ENCODE results near the gene FILIP1L. TPM values are rescaled to one million over a fixed set of nuclear protein-coding genes. Genes with fewer than 3 reads are reported as not detected.
"Not testable (repeated sequence)": the region's sequence is repeated elsewhere in the genome, so short reads cannot be mapped to it uniquely, and the experiment has no call there.

The FILIP1L gene
- polyA plus RNA-seq, 4 donors, result 17.6 to 24.4 (median 22.2) TPM

GRCh38 chr3:100076731-100077529, 37.4 kb downstream of the FILIP1L start:
- DNase-seq (ENCODE audit: low read depth in 4 of 4, low spot score in 3 of 4), result no peak

GRCh38 chr3:100075851-100076730, 38.2 kb downstream of the FILIP1L start:
- DNase-seq (ENCODE audit: low read depth in 4 of 4, low spot score in 3 of 4), result no peak

GRCh38 chr3:100075196-100075595, 39.1 kb downstream of the FILIP1L start:
- no peak for DNase-seq (ENCODE audit: low read depth in 4 of 4, low spot score in 3 of 4)

- no peak for DNase-seq (ENCODE audit: low read depth in 4 of 4, low spot score in 3 of 4)
Observed at GRCh38 chr3:100073714-100074307, 40.5 kb downstream of the FILIP1L start.

GRCh38 chr3:100073049-100073713, 41.1 kb downstream of the FILIP1L start:
- no peak for DNase-seq (ENCODE audit: low read depth in 4 of 4, low spot score in 3 of 4)

GRCh38 chr3:100072326-100073048, 41.8 kb downstream of the FILIP1L start:
- no peak for DNase-seq (ENCODE audit: low read depth in 4 of 4, low spot score in 3 of 4)

GRCh38 chr3:100069472-100069871, 44.8 kb downstream of the FILIP1L start:
- no peak for DNase-seq (ENCODE audit: low read depth in 4 of 4, low spot score in 3 of 4)

GRCh38 chr3:100068826-100069225, 45.5 kb downstream of the FILIP1L start:
- DNase-seq (ENCODE audit: low read depth in 4 of 4, low spot score in 3 of 4), result peak in 3 of 4 donors; percentile 53 to 69 (median 65)

GRCh38 chr3:100067589-100067988, 46.7 kb downstream of the FILIP1L start:
- DNase-seq (ENCODE audit: low read depth in 4 of 4, low spot score in 3 of 4), result no peak

GRCh38 chr3:100063929-100064461, 50.3 kb downstream of the FILIP1L start:
- no peak for DNase-seq (ENCODE audit: low read depth in 4 of 4, low spot score in 3 of 4)

- DNase-seq (ENCODE audit: low read depth in 4 of 4, low spot score in 3 of 4), result no peak
Observed at GRCh38 chr3:100062665-100063064, 51.6 kb downstream of the FILIP1L start.

- DNase-seq (ENCODE audit: low read depth in 4 of 4, low spot score in 3 of 4), result no peak
Observed at GRCh38 chr3:100060685-100061484, 53.4 kb downstream of the FILIP1L start.

GRCh38 chr3:100059472-100059871, 54.8 kb downstream of the FILIP1L start:
- DNase-seq (ENCODE audit: low read depth in 4 of 4, low spot score in 3 of 4), result no peak

GRCh38 chr3:100057716-100058575, 56.4 kb downstream of the FILIP1L start:
- DNase-seq (ENCODE audit: low read depth in 4 of 4, low spot score in 3 of 4), result no peak

- DNase-seq (ENCODE audit: low read depth in 4 of 4, low spot score in 3 of 4), result no peak
Observed at GRCh38 chr3:100053951-100054620, 60.2 kb downstream of the FILIP1L start.

GRCh38 chr3:100051513-100051912, 62.8 kb downstream of the FILIP1L start:
- DNase-seq (ENCODE audit: low read depth in 4 of 4, low spot score in 3 of 4), result not testable (repeated sequence)

GRCh38 chr3:100048248-100048647, 66.1 kb downstream of the FILIP1L start:
- no peak for DNase-seq (ENCODE audit: low read depth in 4 of 4, low spot score in 3 of 4)

All from right renal pelvis (tissue), 4 donors.